HG03097 (cell line): ENCODE data around the gene SSR1.
"Not testable (repeated sequence)": the region's sequence is repeated elsewhere in the genome, so short reads cannot be mapped to it uniquely, and the experiment has no call there.

Experiments
- ATAC-seq: cut with Tn5 transposase; IDR thresholded peaks from one replicate; pipeline ENCODE4 v1.9.1; 2021; ENCODE audit not compliant: unreplicated experiment, low FRiP score

The SSR1 gene

DNA sequence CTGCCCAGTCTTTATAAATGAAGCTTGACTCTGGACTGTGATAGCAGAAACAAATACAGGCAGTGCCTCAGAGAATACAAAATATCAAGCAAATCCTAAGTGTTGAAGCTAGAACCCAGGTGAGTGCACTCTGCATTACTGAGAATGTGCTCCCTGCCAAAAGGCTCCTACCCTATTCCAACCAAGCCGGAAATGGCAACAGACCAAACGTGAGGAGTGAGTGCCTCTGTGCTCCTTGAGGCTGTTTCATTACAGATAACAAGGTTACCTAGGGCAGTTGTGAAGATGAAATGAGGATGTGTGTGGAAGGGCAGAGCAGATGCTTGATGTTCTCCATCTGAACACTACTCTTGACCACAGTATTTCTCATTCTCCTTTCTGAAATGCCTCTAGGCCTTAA lies 29.3 kb downstream of the SSR1 start:
- ATAC-seq, result no peak

DNA sequence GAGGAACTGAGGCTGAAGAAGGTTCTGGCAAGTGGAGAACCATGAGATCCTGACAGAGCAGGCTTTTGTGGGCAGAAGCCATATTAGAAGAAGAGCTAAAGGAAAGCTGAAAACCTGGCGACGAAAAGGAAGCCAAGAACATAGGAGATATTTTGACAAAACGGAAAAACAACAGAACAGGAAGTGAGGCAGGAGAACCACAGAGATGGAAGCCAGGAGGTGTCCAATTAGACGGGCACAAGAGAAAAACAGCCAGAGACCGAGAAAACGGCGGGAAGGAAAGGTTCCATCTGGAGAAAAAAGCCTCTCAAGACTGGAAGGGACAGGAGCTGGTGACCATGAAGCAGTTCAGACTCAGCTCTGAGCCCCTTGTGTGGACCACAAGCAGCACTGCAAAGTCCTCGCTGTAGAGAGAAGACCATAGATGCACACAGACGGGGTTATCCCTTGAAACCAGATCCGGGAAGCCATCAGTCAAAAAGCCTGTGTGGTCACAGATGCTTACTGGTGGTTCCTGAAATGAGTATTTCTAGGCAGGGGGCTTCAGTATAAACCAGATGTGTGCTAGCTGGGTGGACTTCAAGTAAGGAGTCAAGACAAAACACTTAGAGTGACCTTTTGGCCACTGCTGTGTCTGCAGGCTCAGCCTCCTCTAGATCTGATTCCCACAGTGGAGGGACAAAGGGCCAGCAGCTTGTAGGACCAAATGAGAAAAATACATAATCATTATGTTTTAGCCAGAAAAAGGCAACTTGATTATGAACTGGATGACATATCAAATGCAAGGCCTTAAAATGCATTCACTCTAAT lies 30.7 kb downstream of the SSR1 start:
- ATAC-seq, result no peak

DNA sequence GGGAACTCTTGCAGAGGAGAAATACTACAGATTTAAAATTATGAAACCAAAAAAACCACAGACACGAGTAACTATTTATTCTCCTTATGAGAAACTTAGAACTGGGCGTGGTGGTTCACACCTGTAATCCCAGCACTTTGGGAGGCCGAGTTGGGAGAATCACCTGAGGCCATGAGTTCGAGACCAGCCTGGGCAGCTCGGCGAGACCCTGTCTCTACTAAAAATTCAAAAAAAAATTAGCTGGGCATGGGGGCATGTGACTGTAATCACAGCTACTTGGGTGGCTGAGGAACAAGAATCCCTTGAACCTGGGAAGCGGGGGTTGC lies 36.8 kb downstream of the SSR1 start:
- no peak for ATAC-seq

DNA sequence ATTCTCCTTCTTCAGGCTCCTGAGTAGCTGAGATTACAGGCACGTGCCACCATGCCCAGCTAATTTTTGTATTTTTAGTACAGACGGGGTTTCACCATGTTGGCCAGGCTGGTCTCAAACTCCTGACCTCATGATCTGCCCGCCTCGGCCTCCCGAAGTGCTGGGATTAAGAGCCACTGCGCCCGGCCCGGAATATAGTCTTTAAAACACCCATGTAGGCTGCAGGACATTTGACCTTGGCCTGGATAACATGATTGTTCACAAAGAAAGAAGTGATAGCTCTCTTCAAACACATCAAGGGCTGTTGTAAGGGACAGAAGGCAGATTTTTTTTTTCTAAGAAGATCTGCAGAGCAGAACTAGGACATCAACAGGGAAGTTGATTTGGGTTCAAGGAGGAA lies 38.5 kb downstream of the SSR1 start:
- not testable (repeated sequence) for ATAC-seq

DNA sequence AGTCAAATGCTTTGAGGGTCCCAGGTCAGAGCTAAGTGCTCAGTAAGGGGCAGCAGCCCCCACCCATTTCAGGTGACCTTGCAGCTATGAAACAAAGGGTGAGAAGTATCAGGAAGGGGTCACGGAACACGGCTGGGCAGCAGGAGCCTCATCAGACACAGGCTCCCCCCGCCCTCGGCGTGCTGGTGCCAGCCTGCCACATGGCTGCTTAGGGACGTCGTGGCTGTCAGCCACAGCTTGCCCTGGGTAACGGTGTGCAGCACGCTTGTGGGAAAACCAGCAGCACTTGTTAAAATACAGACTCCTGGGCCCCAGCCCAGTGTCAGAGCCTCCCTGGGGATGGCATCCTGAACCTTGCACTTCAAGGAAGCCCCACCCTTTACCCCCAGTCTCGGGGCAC lies 39.3 kb downstream of the SSR1 start:
- ATAC-seq, result no peak

DNA sequence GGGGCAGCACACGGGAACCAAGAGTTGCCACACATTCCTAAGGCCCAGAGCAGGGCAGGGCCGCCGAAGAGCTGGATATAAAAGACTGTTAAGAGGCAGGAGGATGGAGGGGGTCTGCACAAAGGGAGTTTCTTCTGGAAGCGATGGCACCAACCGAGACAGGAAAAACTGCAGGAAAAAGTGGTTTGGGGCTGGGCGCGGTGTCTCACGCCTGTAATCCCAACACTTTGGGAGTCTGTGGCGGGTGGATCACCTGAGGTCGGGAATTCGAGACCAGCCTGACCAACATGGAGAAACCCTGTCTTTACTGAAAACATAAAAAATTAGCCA lies 41.8 kb downstream of the SSR1 start:
- no peak for ATAC-seq

DNA sequence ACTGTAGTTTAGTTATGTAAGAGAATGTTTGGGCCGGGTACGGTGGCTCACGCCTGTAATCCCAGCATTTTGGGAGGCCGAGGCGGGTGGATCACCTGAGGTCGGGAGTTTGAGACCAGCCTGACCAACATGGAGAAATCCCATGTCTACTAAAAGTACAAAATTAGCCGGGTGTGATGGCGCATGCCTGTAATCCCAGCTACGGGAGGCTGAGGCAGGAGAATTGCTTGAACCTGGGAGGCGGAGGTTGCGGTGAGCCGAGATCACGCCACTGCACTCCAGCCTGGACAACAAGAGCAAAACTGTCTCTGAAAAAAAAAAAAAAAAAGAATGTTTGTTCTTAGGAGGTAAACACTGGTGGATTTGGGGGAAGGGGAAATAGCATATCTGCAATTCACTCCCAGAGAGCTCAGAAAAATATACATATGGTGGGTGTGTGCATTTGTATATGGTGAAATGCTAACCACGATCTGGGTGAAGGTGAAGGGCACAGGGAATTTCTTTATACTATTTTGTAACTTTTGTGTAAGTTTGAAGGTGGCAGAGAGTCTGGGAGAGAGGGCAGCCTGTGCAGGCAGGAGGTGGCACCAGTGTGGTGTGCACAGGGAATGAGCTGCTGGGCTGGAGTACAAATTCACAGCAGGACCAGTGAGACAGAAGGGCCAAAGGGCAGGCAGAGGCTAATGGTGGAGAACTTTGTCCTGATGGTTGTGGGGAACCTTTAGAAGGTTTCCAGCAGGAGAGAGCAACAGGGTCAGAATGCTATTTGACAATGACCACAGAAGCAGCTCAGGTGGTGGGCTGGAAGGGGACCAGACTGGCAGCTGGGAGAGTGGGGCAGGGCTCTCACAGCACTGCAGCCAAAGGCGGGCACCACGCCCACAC lies 42.4 kb downstream of the SSR1 start:
- ATAC-seq, result no peak

DNA sequence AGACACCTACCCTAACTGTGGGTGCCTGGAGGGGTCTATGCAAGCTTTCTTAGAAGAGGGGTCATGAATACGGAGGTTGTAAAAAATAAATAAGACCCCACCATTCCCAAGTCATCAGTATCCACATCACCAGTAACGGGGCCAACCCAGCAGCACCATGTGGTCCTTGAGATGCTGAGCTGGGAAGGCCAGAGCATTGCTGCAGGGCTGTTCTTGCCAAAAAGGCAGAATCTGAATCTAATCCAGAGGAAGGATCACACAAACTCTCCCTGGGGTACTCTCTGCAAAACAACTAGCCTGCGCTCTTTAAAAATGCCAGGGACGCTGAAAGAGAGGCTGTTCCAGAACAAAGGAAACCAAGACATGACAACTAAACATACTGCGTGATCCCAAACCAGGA lies 43.2 kb downstream of the SSR1 start:
- ATAC-seq, result no peak

DNA sequence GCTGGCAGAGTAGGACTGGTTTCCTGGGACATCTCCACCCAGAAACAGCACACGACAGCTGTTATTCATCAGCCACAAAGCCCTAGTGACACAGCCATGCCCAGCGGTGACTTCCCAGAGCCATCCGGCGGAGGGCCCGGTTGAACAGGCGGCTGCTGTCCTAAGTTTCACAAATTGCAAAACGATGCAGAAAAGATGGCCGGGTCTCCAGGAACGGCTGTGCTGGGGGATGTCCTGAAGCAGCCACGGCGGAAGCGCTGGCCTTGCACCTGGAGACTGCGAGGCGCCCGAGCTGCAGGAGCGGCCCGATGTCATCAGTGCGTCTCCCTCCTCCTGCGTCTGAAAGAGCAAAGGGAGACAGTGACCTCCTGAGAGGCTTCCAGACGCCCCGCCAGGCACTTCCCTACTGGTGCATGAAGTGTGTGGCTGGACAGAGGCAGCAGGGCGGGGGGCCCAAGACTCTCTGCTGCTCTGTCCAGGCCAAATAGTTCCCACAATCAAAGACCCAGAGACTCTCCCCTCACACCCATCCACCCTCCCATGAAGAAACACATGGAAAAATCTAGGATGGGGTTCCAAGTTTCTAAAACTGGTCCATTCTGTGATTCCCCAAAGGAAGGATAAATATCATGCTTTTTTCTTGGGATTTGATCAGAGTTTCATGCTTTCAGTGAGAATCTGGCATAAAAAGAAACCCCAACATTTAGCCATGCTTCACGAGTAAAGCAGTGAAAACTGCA lies 44.0 kb downstream of the SSR1 start:
- ATAC-seq, result no peak

DNA sequence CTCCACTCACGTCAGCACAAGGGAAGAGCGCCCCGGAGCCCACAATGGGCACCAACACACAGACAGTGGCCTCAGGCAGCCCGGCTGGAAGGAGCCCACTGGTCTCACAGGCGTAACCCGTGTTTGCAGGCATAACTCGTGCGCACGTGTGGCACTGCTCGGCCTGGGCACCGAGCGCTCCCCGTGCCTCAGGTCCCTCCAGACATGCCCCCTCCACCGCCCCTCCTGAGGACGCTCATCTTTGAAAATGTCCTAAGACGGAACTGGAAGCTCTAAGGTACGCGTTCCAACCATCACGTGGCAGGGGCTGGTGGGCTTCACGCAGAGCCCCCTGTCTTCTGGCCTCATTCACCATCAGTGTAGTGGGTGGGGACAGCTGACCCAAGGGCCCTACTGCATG lies 44.6 kb downstream of the SSR1 start:
- no peak for ATAC-seq

DNA sequence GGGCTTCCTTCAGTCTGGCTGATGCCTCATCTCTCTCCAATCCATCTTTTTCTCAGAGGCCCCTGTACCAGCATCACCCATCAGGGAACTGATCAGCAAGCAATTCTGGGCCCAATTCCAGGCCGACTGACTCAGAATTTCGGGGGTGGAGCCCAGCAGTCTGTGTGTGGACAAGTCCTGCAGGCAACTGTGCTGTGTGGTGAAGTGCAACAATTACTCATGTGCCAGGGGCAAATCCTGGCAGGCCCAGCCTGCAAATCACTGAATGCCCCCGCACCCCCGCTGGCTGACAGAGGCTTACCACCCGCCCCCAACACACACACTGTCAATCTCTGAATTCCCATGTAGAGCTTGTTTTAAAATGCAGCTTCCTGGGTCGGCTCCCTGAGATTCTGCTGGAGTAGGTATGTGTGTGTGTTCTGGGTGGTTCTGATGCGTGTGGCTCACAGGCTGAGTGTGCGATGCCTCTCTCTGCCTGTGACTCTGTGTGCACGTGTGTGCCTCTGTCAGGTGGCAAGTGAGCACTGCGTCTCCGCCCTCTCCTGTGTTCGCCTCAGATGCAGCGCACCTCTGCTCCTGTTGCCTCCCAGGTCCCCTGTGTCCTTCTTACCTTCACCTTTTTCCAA lies 45.4 kb downstream of the SSR1 start:
- no peak for ATAC-seq

DNA sequence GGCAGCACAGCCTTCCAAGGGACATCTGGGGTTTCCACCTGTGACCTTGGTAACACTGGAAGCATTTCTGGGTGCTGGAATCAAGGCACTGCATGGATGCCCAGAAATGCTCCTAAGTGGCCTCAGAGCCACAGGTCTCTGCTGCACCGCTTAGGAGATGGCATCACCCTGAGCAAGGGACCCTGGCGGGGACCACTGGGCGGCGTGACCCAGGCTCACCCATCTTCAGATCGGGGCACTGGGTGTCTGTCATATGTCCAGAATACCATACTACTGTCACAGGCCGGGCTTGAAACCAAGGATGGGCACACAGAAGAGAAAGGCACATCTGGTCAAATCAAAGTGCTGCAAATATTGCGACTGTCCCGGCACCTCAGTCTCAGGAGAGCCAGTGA lies 45.9 kb downstream of the SSR1 start:
- ATAC-seq, result no peak

DNA sequence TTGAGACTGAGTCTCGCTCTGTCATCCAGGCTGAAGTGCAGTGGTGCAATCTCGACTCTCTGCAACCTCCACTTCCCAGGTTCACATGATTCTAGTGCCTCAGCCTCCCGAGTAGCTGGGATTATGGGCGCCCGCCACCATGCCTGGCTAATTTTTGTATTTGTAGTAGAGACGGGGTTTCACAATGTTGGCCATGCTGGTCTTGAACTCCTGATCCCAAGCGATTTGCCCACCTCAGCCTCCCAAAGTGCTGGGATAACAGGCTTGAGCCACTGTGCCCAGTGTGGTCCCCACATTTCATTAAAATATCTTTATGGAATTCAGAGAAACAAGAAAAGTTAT lies 47.6 kb downstream of the SSR1 start:
- ATAC-seq, result not testable (repeated sequence)

DNA sequence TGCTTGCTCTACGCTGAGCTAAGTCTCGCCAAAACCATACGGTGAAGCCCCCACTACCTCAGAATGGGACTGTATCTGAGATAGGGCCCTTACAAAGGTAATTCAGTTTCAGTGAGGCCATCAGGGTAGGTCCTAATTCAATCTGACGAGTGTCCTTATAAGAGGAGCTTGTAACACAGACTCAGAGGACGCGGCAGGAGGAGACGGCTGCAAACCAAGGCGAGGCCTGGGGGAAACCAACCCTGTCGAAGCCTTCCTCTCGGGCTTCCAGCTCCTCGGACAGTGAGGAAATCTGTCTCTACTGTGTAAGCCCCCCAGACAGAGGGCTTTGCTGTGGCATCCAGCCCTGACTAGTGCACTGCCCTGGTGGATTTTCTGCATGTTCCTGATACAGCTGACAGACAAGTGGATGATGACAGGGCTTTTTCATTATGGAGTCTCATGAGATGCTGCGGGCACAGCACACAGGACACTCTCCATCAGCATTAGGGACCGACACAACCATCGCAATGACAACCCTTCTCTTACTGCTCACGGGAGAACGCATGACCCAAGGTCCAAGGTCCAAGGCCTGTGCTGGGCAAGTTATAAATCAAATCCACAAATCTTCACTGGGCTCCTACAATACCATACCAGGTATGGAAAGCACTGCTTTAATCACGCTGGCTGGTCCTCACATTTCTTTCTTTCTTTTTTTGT lies 48.2 kb downstream of the SSR1 start:
- ATAC-seq, result no peak

DNA sequence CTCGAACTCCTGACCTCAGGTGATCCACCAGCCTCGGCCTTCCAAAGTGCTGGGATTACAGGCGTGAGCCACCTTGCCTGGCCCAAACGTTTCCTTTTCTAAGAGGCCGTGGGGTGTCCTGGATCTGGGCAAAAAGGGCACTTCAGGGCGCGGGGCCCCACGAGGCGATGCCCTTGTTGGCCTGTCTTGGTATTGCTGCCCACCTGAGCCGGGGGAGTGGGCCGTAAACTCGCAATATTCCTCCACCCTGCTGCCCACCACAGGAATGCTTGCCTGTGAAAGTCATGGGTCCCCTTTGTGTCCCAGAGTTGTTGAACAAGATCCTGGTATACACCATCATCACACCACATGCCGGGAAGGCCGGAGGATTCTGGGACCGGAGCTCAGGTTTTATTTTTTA lies 49.0 kb downstream of the SSR1 start:
- ATAC-seq, result no peak

DNA sequence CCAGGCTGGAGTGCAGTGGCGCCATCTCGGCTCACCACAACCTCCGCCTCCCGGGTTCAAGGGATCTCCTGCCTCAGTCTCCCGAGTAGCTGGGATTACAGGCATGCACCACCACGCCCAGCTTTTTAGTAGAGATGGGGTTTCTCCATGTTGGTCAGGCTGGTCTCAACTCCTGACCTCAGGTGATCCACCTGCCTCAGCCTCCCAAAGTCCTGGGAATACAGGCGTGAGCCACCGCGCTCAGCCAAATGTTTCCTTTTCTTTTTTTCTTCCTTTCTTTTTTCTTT lies 49.5 kb downstream of the SSR1 start:
- ATAC-seq, result not testable (repeated sequence)

DNA sequence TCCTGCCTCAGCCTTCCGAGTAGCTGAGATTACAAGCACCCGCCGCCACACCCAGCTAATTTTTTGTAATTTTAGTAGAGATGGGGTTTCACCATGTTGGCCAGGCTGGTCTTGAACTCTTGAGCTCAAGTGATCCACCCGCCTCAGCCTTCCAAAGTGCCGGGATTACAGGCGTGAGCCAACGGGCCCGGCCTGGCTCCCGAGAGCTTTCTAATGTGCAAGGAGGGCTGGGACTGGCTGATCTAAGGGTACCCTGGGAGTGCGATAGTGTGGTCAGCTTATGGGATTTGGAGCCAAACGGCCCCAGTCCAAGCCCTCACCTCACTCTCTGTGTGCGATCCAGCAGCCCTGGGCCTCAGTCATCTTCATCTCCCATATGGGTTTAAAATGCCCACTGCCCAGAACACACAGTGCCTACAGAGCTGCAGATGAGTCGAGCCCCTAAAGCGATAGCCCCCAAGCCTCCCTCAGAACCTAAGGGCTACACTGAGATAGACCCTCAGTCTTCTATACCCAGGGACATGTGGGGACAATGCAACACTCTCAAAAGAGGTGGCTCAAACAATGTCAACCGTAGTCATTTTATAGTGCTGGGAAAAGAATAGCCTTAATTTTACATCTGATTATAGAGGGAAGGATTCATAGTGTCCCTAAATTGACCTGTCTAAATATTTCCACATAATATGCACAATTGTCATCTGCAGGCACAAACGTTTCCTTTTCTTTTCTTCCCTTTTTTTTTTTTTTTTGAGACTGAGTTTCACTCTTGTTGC lies 50.1 kb downstream of the SSR1 start:
- no peak for ATAC-seq

DNA sequence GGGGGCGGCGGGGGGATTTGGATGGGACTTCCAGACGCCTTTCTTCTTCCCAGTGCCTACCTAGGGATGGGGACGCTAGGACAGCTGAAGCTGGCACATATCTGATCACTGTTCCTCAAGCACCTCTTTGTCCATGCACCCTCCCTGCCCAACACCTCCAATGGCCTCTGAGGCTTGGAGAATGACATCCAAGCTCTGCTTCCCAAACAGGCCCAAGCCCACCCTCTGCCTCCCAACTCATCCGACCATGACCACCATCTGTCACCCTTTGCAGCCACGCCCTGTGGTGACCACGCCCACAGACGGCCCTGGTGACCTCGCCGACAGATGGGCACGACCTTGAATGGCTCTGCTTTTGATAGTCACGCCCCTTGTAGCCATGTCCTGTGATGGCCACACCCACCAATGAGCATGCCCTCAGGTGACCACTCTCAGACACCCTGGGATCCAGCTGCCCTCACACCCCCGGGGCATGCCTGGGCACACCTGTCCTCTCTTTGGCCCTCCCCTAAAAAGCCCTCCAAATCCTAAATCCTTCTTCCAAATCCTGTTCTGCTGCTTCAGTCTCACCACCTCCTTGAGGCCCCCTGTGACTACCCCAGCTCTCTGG lies 51.0 kb downstream of the SSR1 start:
- ATAC-seq, result no peak

DNA sequence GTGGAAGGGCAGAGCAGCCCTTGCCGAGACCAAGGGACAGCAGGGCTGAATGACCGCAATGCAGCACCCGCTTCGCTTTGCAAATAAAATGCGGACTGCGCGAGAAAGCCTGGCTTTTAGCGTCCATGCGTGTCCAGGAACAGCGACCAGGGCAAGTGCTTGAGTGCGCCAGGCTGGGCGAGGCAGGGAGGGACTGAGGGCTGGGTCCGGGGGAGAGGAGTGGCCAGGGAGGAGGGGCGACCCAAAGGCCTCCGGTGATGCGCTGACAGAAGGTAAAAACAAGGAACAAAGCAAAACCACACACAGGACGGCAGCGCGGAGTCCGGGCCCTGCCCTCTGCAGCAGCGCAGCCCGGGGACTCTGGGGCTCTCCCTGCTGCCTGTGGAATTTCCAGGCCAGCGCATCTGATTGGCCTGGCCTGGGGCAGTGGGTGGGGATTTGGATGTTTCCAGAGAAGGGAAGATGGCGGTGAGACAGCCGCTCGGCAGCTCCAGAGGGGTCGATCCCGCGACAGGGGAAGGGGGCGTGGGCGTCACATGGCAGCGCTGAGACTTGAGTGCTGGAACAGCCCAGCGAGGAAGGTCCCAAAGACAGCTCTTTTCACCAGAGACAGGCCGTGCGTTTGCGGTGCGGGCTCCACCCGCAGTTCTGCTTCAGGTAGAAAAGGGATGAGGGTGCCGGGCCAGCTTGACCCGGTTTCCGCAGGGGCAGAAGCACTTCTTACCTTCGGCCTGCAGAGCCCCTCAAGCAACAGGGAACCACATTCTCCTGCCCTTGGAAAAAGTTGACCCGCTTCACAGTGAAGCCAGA lies 51.8 kb downstream of the SSR1 start:
- no peak for ATAC-seq
